OCI-LY7 (cell line): ENCODE results near the gene FZD2. TPM values are rescaled to one million over a fixed set of nuclear protein-coding genes. Genes with fewer than 3 reads are reported as not detected.

Experiments used
- BruUV-seq: library from RNA; stranded (reverse); fragments of 400-500 nt; replicated peaks from 2 replicates; lab custom pipeline; 2021; lab: Mats Ljungman, UMichigan
- CTCF ChIA-PET: fragments of 300-600 bp; sonication (Branson Sonifier 250); formaldehyde crosslinking; loops from one replicate; lab custom pipeline; 2022; ENCODE audit warnings: antibody characterized with exemption; ENCODE audit not compliant: unreplicated experiment; lab: Charles Lee
- POLR2A ChIA-PET: fragments of 300-600 bp; sonication (Branson Sonifier 250); formaldehyde crosslinking; loops from one replicate; lab custom pipeline; 2022; ENCODE audit warnings: antibody characterized with exemption; lab: Charles Lee
- DNase-seq: peaks from one replicate; pipeline ENCODE4 v3.0.0-alpha.2; 2015; ENCODE audit warnings: low spot score
- H2AFZ ChIP-seq: fragments of 200-600 bp; sonication (generic), shearing (Covaris generic); 2 replicates; pipeline ENCODE4 v1.6.1; 2014; ENCODE audit warnings: mild to moderate bottlenecking, antibody characterized with exemption, low read length, moderate library complexity
- H3K27ac ChIP-seq: fragments of 200-600 bp; sonication (generic); 2 replicates; pipeline ENCODE4 v1.5.1; 2014; ENCODE audit warnings: mixed run types, low read depth, mild to moderate bottlenecking, moderate library complexity, low read length, inconsistent platforms; ENCODE audit not compliant: poor library complexity, severe bottlenecking
- H3K36me3 ChIP-seq: fragments of 200-600 bp; sonication (generic); 2 replicates; pipeline ENCODE4 v1.6.1; 2014; ENCODE audit warnings: mild to moderate bottlenecking, antibody characterized with exemption, low read length, moderate library complexity, mixed read lengths; ENCODE audit not compliant: insufficient read depth
- H3K4me1 ChIP-seq: fragments of 200-600 bp; sonication (generic); 2 replicates; pipeline ENCODE4 v1.5.1; 2014; ENCODE audit warnings: mild to moderate bottlenecking, low read length; ENCODE audit not compliant: insufficient read depth, poor library complexity, severe bottlenecking
- H3K4me2 ChIP-seq: fragments of 200-600 bp; sonication (generic); 2 replicates; pipeline ENCODE4 v1.6.1; 2014; ENCODE audit warnings: mild to moderate bottlenecking, low read length
- H3K4me3 ChIP-seq: fragments of 200-600 bp; sonication (generic); 2 replicates; pipeline ENCODE4 v1.5.1; 2014; ENCODE audit warnings: mild to moderate bottlenecking, low read depth, low read length; ENCODE audit not compliant: poor library complexity, severe bottlenecking
- H3K79me2 ChIP-seq: fragments of 200-600 bp; sonication (generic); 2 replicates; pipeline ENCODE4 v1.6.1; 2016; ENCODE audit warnings: low read depth, mild to moderate bottlenecking, low read length, moderate library complexity, mixed read lengths; ENCODE audit not compliant: insufficient read depth
- H3K9me2 ChIP-seq: fragments of 200-600 bp; sonication (generic); 2 replicates; pipeline ENCODE4 v1.6.1; 2016; ENCODE audit warnings: mild to moderate bottlenecking, low read length, mixed read lengths; ENCODE audit not compliant: insufficient read depth
- H3K9me3 ChIP-seq: fragments of 200-600 bp; sonication (generic); 2 replicates; pipeline ENCODE4 v1.6.1; 2014; ENCODE audit warnings: mild to moderate bottlenecking, mixed run types, low read length, mixed read lengths
- H4K20me1 ChIP-seq: fragments of 200-600 bp; sonication (generic); 2 replicates; pipeline ENCODE4 v1.6.1; 2014; ENCODE audit warnings: mild to moderate bottlenecking, antibody characterized with exemption, low read length, moderate library complexity, mixed read lengths; ENCODE audit not compliant: insufficient read depth
- EZH2phosphoT487 ChIP-seq: fragments of 200-600 bp; sonication (generic); IDR thresholded peaks from 2 replicates; pipeline ENCODE4 v1.6.1; 2018; ENCODE audit warnings: low read depth, borderline replicate concordance, mild to moderate bottlenecking, mixed run types, antibody characterized with exemption, low read length, moderate library complexity, mixed read lengths
- intact Hi-C: fragments of 100-400 bp; cut with micrococcal nuclease; formaldehyde crosslinking; loops from one replicate; pipeline ENCODE4 v1.10.0; 2022; ENCODE audit not compliant: unreplicated experiment
- total RNA-seq, 2 experiments: library from RNA; depleted of rRNA in 1 of 2; stranded (reverse); fragments of >200 nt in 1 of 2; shearing (Covaris generic) in 1 of 2; gene quantifications; 2 replicates each; pipeline ENCODE4 v1.2.3, GENCODE V29; 2014 to 2022
- TF ChIP-seq, protein P1 (sequence below): fragments of 200-600 bp; sonication (generic); conservative IDR thresholded peaks from 2 replicates; pipeline ENCODE4 v1.5.1; 2014; ENCODE audit warnings: mild to moderate bottlenecking, antibody characterized with exemption, low read length, moderate library complexity, mixed read lengths

FZD2 gene
- total RNA-seq, 2 experiments from 2014 or later: 3.7 to 9.2 TPM

DNA sequence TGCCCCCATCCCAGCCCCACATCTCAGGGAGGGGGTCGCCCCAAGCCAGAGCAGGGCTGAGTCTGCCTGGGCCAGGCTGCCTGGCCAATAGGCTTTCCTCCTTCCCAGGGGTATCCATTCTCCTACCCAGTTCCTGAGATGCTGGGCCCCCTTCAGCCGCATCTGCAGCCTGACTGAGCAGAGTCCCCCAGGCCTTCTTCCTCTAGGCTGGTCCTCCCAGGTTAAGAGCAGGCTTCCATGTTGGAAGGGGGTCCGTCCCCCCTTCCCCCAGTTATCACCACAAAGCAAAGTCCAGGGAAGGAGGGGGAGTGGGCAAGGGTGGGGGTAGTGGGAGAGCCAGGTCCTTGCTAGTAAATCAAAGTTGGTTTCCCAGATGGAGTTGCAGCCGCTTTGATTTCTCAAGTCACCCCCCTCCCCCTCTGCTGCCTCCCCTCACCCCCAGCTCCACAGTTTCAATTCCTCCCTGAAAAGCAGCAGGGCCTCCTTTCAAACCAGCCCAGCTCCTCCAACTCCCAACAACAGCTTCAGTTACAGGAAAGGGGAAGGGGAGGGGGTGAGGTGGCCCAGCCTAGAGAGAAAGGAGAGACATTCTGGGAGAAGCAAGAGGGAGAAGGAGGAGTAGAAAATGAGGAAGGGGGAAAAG is 9.5 kb upstream of the FZD2 start:
- H3K36me3 ChIP-seq: no peaks in the 10 kb centered on the region
- H4K20me1 ChIP-seq: no peaks in the 10 kb centered on the region
- H3K27ac ChIP-seq: no peak overlapping the region
- H3K4me1 ChIP-seq: peaks cover 15% of the 10 kb centered on the region
- intact Hi-C loops: no loop called here
- TF ChIP-seq, protein P1, sequence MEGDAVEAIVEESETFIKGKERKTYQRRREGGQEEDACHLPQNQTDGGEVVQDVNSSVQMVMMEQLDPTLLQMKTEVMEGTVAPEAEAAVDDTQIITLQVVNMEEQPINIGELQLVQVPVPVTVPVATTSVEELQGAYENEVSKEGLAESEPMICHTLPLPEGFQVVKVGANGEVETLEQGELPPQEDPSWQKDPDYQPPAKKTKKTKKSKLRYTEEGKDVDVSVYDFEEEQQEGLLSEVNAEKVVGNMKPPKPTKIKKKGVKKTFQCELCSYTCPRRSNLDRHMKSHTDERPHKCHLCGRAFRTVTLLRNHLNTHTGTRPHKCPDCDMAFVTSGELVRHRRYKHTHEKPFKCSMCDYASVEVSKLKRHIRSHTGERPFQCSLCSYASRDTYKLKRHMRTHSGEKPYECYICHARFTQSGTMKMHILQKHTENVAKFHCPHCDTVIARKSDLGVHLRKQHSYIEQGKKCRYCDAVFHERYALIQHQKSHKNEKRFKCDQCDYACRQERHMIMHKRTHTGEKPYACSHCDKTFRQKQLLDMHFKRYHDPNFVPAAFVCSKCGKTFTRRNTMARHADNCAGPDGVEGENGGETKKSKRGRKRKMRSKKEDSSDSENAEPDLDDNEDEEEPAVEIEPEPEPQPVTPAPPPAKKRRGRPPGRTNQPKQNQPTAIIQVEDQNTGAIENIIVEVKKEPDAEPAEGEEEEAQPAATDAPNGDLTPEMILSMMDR: no peak
- TF ChIP-seq EZH2phosphoT487: no peak
- H3K79me2 ChIP-seq: no peaks in the 10 kb centered on the region
- H2AFZ ChIP-seq: no peak overlapping the region
- no peak overlapping the region for H3K4me3 ChIP-seq
- no peak for DNase-seq
- H3K9me3 ChIP-seq: no peaks in the 10 kb centered on the region
- POLR2A ChIA-PET: no interaction called here
- no TSS peak for BruUV-seq
- peak overlapping the region; percentile 22; the same call in 1 of the 2 replicates for H3K4me2 ChIP-seq
- CTCF ChIA-PET: no interaction called here
- no peaks in the 10 kb centered on the region for H3K9me2 ChIP-seq

DNA sequence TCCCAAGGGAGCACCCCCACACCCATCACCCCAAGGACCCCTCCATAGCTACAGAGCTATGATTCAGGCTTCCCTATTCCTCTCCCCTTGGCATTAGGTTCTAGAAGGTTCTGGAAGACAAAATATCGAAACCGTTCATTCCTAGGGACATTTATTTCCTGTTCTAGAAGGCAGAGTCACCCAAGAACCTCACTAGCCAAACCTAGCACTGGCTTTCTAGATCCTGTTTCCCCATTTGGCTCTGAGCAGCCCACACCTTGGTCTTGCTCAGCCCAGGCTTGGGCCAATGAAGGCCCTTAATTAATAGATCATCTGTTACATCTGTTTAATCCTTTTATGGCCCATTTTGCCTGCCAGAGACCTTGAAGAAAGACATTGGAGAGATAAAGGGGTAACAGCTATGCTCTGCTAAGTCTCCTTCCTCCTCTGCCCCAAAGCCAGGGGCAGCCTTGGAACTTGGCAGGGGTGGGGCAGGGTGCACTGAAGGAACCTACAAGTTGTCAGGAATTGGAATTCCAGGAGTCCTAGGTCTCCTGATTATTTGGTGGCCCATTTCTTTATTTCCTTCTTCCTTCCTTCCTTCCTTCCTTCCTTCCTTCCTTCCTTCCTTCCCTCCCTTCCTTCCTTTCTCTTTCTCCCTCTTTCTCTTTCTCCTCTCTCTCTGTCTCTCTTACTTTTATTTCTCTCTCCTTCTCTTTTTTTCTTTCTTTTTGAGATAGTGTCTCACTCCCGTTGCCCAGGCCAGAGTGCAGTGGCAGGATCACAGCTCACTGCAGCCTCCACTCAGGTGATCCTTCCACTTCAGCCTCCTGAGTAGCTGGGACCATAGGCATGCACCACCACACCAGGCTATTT is 8.7 kb upstream of the FZD2 start:
- Histone ChIP-seq H2AFZ (no peak overlapping the region), H3K4me3 (no peak overlapping the region), H3K4me1 (peaks cover 11% of the 10 kb centered on the region), H3K36me3 (no peaks in the 10 kb centered on the region), H4K20me1 (no peaks in the 10 kb centered on the region), H3K9me3 (no peaks in the 10 kb centered on the region), H3K4me2 (peak overlapping the region; percentile 22; the same call in 1 of the 2 replicates), H3K9me2 (no peaks in the 10 kb centered on the region), H3K27ac (no peak overlapping the region), H3K79me2 (no peaks in the 10 kb centered on the region)
- no peak for TF ChIP-seq EZH2phosphoT487
- TF ChIP-seq, protein P1: no peak
- intact Hi-C loops: no loop called here
- CTCF ChIA-PET: interaction anchor here (0.5 kb wide), 1 partner anchor 142 kb away, joined by 3 read pairs; no protein-coding TSS in a partner anchor
- DNase-seq: no peak
- no TSS peak for BruUV-seq
- POLR2A ChIA-PET: interaction anchor here (0.6 kb wide), 2 partner anchors 152 to 308 kb away, joined by 4 to 5 read pairs; no protein-coding TSS in a partner anchor
